ENCODE results near the gene CXorf66.
A peak's percentile ranks its signal among the peaks of the same experiment; 100 is the strongest.

CXorf66 gene

GRCh38 chrX:139909712-139910111 lies 55.6 kb downstream of the CXorf66 start:
- Mint-ChIP-seq H3K27ac (peak overlapping the region in 1 of 2 donors; percentile 23), H3K4me3 (no peak overlapping the region), H3K27me3 (no peaks in the 10 kb centered on the region), H3K36me3 (ENCODE audit: insufficient read depth) (peaks cover 2% of the 10 kb centered on the region), H3K4me1 (ENCODE audit: low read depth in 2 of 2) (peaks cover 6 to 25% of the 10 kb centered on the region in 2 donors), H3K9me3 (no peaks in the 10 kb centered on the region)
- DNase-seq (no peak), ATAC-seq (replicated peaks) (no peak)

- H3K4me3 Mint-ChIP-seq, result no peak overlapping the region
Measured at GRCh38 chrX:139907078-139907477, 58.2 kb downstream of the CXorf66 start.

GRCh38 chrX:139905743-139906142 lies 59.6 kb downstream of the CXorf66 start:
- DNase-seq (no peak), ATAC-seq (replicated peaks) (no peak)
- peaks cover 5 to 14% of the 10 kb centered on the region in 2 donors for H3K4me1 Mint-ChIP-seq (ENCODE audit: low read depth in 2 of 2)
- H3K27me3 Mint-ChIP-seq, result no peaks in the 10 kb centered on the region
- H3K36me3 Mint-ChIP-seq (ENCODE audit: insufficient read depth), result no peaks in the 10 kb centered on the region
- no peak overlapping the region for H3K4me3 Mint-ChIP-seq
- H3K27ac Mint-ChIP-seq, result no peak overlapping the region
- H3K9me3 Mint-ChIP-seq, result no peaks in the 10 kb centered on the region

More at GRCh38 chrX:139907078-139907477, 58.2 kb downstream of the CXorf66 start:
- H3K4me1 Mint-ChIP-seq (ENCODE audit: low read depth in 2 of 2), result peaks cover 6 to 20% of the 10 kb centered on the region in 2 donors
- peaks cover 2% of the 10 kb centered on the region for H3K36me3 Mint-ChIP-seq (ENCODE audit: insufficient read depth)
- no peak overlapping the region for H3K27ac Mint-ChIP-seq
- no peaks in the 10 kb centered on the region for H3K27me3 Mint-ChIP-seq
- ATAC-seq (replicated peaks), result no peak
- H3K9me3 Mint-ChIP-seq, result no peaks in the 10 kb centered on the region
- no peak for DNase-seq

Data from effector memory CD8-positive, alpha-beta T cell (primary cell).